Myocyte (in vitro differentiated cells): ENCODE data around the gene DPH7. TPM values are rescaled to one million over a fixed set of nuclear protein-coding genes. Genes with fewer than 3 reads are reported as not detected.
"Not testable (repeated sequence)": the region's sequence is repeated elsewhere in the genome, so short reads cannot be mapped to it uniquely, and the experiment has no call there.

Experiments used
- DNase-seq: peaks from one replicate; pipeline ENCODE4 v3.0.0-alpha.2; 2012; ENCODE audit warnings: low read depth
- total RNA-seq: library from RNA; depleted of rRNA; stranded (reverse); fragments of >200 nt; gene quantifications from 2 replicates; pipeline ENCODE4 v1.2.3, GENCODE V29; 2014

DPH7 gene
- total RNA-seq, 1 donor from 2014 or later = 30.6 TPM

- DNase-seq = no peak
Observed at GRCh38 chr9:137581361-137582285, 2.9 kb upstream of the DPH7 start.

GRCh38 chr9:137580954-137581322, 2.2 kb upstream of the DPH7 start:
- DNase-seq = no peak

GRCh38 chr9:137580209-137580953, 1.7 kb upstream of the DPH7 start:
- DNase-seq = no peak

GRCh38 chr9:137579259-137579604, 507 bp upstream of the DPH7 start:
- no peak for DNase-seq

- peak; percentile 53 for DNase-seq
Observed at GRCh38 chr9:137575716-137576411, 2.9 kb downstream of the DPH7 start.

- no peak for DNase-seq
Observed at GRCh38 chr9:137575364-137575715, 3.4 kb downstream of the DPH7 start.

- no peak for DNase-seq
Observed at GRCh38 chr9:137574192-137574591, 4.5 kb downstream of the DPH7 start.

GRCh38 chr9:137570566-137570965, 8.2 kb downstream of the DPH7 start:
- no peak for DNase-seq

- no peak for DNase-seq
Observed at GRCh38 chr9:137569609-137570203, 9.0 kb downstream of the DPH7 start.

- DNase-seq = not testable (repeated sequence)
Observed at GRCh38 chr9:137568445-137568844, 10.3 kb downstream of the DPH7 start.

GRCh38 chr9:137564817-137565411, 13.8 kb downstream of the DPH7 start:
- DNase-seq = no peak

- no peak for DNase-seq
Observed at GRCh38 chr9:137564134-137564533, 14.6 kb downstream of the DPH7 start.

GRCh38 chr9:137558127-137558526, 20.6 kb downstream of the DPH7 start:
- DNase-seq = no peak

GRCh38 chr9:137556069-137556838, 22.5 kb downstream of the DPH7 start:
- DNase-seq = peak; percentile 95

GRCh38 chr9:137555179-137555578, 23.5 kb downstream of the DPH7 start:
- no peak for DNase-seq

- DNase-seq = no peak
Observed at GRCh38 chr9:137554349-137554748, 24.4 kb downstream of the DPH7 start.

- not testable (repeated sequence) for DNase-seq
Observed at GRCh38 chr9:137553654-137554053, 25.1 kb downstream of the DPH7 start.

- DNase-seq = no peak
Observed at GRCh38 chr9:137552022-137552768, 26.5 kb downstream of the DPH7 start.

- peak; percentile 88 for DNase-seq
Observed at GRCh38 chr9:137551264-137552021, 27.3 kb downstream of the DPH7 start, which contains the start of gene MRPL41. MRPL41 (plus strand) TSS chr9:137551879; CDS start chr9:137552082, 203 bp downstream.
